Heart left ventricle (tissue), 13 donors: ENCODE results near the gene LRBA.
"Not testable (repeated sequence)": the region's sequence is repeated elsewhere in the genome, so short reads cannot be mapped to it uniquely, and the experiment has no call there.

ENCODE experiments used
- CTCF ChIP-seq, 12 donors: fragments of 200-600 bp; sonication (generic) in 4 of 12; IDR thresholded peaks; one replicate each; pipeline versions ENCODE4 v1.5.0 to v1.8.0; 2018 to 2022; ENCODE audit warnings: antibody characterized with exemption in 12 of 12, mild to moderate bottlenecking in 5 of 12
- POLR2A ChIP-seq, 2 donors: fragments of 450-650 bp; IDR thresholded peaks; one replicate each; pipeline ENCODE4 v1.6.1; 2017; ENCODE audit warnings: antibody characterized with exemption in 2 of 2, mild to moderate bottlenecking in 2 of 2, moderate library complexity in 2 of 2
- donor health status: ischemic (EF 13 %, LVEDD 7.1; RV severe dilation, severe dysfunction).
- donor health status: DM: no; HTN: yes; CAD: no.
- donor health status: DM: no; HTN: no; CAD: no.
- donor health status: ischemic (EF 25% LVEDD 6.9; RV normal size, moderate dysfunction).
- donor health status: ischemic (EF 25% LVEDD 5.7; RV mildly dilated, moderate dysfunction).
- donor health status: ischemic (EF 35%, LVEDD 5.7; RV mildly dilated, moderate dysfunction).
- donor health status: nonischemic (EF 11% LVEDD 7.7; RV severe dilation, severe dysfunction).
- donor health status: DM: yes; HTN: yes; CAD: no.
- donor health status: PGD.
- donor health status: ischemic (EF 29% LVEDD 5.4; RV normal size, mild dysfunction).
- donor health status: nonischemic (EF 23%, LVEDD 6.1; RV moderate dilation, normal function).

DNA sequence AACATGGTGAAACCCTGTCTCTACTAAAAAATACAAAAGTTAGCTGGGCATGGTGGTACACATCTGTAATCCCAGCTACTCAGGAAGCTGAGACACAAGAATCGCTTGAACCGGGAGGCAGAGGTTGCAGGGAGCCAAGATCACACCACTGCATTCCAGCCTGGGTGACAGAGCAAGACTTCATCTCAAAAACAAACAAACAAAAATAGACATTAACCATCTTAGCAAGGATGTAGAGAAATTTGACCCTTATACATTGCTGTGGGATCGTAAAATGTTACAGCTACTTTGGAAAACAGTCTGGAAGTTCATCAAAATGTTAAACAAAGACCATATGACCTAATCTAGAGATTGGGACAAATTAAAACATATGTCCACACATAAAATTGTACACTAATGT lies 96.5 kb downstream of the LRBA start:
- not testable (repeated sequence) for TF ChIP-seq CTCF, POLR2A (IDR thresholded peaks at IDR 0.05)
